DND-41 (cell line): ENCODE measurements around the gene UBAP1.
"Not testable (repeated sequence)": the region's sequence is repeated elsewhere in the genome, so short reads cannot be mapped to it uniquely, and the experiment has no call there.

Experiments used
- ATAC-seq: fragments of 200-7000 bp; cut with Tn5 transposase; 3 replicates; pipeline ENCODE4 v1.9.1; 2021; ENCODE audit warnings: low read depth; ENCODE audit not compliant: insufficient read depth
- DNase-seq: peaks from one replicate; pipeline ENCODE4 v3.0.0-alpha.2; 2020
- H2AFZ ChIP-seq: 2 replicates; pipeline ENCODE4 v1.6.0; 2012; ENCODE audit warnings: low read depth, low read length
- H3K27ac ChIP-seq: 2 replicates; pipeline ENCODE4 v1.5.1; 2012; ENCODE audit warnings: low read length, inconsistent platforms
- H3K27me3 ChIP-seq: fragments of 200-600 bp; sonication (generic); 2 replicates; pipeline ENCODE4 v1.6.0; 2012; ENCODE audit warnings: low read length, mild to moderate bottlenecking, inconsistent platforms; ENCODE audit not compliant: insufficient read depth, poor library complexity
- H3K36me3 ChIP-seq: 2 replicates; pipeline ENCODE4 v1.5.1; 2012; ENCODE audit warnings: low read length, inconsistent platforms; ENCODE audit not compliant: insufficient read depth
- H3K4me1 ChIP-seq: 2 replicates; pipeline ENCODE4 v1.5.1; 2012; ENCODE audit warnings: mild to moderate bottlenecking, low read length; ENCODE audit not compliant: insufficient read depth
- H3K4me2 ChIP-seq: 2 replicates; pipeline ENCODE4 v1.6.0; 2012; ENCODE audit warnings: mild to moderate bottlenecking, moderate library complexity, low read length, inconsistent platforms; ENCODE audit not compliant: insufficient read depth
- H3K4me3 ChIP-seq, 2 experiments: fragments of 200-600 bp in 1 of 2; shearing (Covaris generic) in 1 of 2; 2 replicates each; pipeline ENCODE4 v1.5.1; 2012 to 2016; ENCODE audit warnings: inconsistent platforms in 2 of 2, low read length in 2 of 2, mild to moderate bottlenecking in 2 of 2, low read depth in 1 of 2, moderate library complexity in 1 of 2
- H3K79me2 ChIP-seq: 2 replicates; pipeline ENCODE4 v1.6.0; 2012; ENCODE audit warnings: low read length, inconsistent platforms; ENCODE audit not compliant: insufficient read depth
- H3K9ac ChIP-seq: 2 replicates; pipeline ENCODE4 v1.6.0; 2012; ENCODE audit warnings: low read depth, mild to moderate bottlenecking, inconsistent platforms, low read length, moderate library complexity
- H3K9me3 ChIP-seq: 2 replicates; pipeline ENCODE4 v1.5.1; 2012; ENCODE audit warnings: low read length, moderate library complexity, mild to moderate bottlenecking, inconsistent platforms; ENCODE audit not compliant: insufficient read depth, severe bottlenecking
- H4K20me1 ChIP-seq: 2 replicates; pipeline ENCODE4 v1.6.0; 2012; ENCODE audit warnings: low read length; ENCODE audit not compliant: insufficient read depth
- EZH2 ChIP-seq: IDR thresholded peaks from 3 replicates; pipeline ENCODE4 v1.6.1; 2012; ENCODE audit warnings: borderline replicate concordance, low read depth, mild to moderate bottlenecking, moderate library complexity, low read length, inconsistent platforms; ENCODE audit not compliant: severe bottlenecking
- TF ChIP-seq, protein P1 (sequence below): IDR thresholded peaks from 2 replicates; pipeline ENCODE4 v1.5.1; 2012; ENCODE audit warnings: borderline replicate concordance, low read length, moderate library complexity, mild to moderate bottlenecking; ENCODE audit not compliant: poor library complexity, severe bottlenecking; ENCODE audit errors: extremely low read depth

UBAP1 gene

DNA sequence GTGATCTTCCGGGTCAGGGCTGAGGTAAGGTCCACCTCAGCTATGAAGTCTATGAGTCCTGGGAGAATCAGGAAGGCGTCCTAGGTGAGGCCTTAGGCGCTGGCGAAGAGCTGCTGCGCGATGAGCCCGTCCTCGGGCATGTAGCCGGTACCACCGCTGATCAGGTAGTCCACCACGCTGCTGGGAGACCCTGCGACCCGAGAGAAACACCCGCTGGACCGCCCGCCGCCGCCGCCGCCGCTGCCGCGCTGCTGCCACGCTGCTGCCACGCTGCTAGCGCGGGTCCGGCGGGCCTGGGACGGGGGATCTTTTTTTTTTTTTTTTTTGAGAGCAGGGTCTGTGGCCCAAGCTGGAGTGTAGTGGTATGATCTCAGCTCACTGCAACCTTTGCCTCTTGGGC, 44.3 kb upstream of the UBAP1 start:
- Histone ChIP-seq H3K4me3 (no peak overlapping the region), H2AFZ (no peak overlapping the region), H4K20me1 (no peaks in the 10 kb centered on the region), H3K79me2 (no peaks in the 10 kb centered on the region), H3K36me3 (no peaks in the 10 kb centered on the region), H3K9me3 (no peaks in the 10 kb centered on the region), H3K4me2 (no peak overlapping the region), H3K27ac (no peak overlapping the region), H3K4me1 (no peaks in the 10 kb centered on the region), H3K9ac (no peak overlapping the region), H3K27me3 (no peaks in the 10 kb centered on the region)
- no peak for TF ChIP-seq EZH2
- TF ChIP-seq, protein P1, sequence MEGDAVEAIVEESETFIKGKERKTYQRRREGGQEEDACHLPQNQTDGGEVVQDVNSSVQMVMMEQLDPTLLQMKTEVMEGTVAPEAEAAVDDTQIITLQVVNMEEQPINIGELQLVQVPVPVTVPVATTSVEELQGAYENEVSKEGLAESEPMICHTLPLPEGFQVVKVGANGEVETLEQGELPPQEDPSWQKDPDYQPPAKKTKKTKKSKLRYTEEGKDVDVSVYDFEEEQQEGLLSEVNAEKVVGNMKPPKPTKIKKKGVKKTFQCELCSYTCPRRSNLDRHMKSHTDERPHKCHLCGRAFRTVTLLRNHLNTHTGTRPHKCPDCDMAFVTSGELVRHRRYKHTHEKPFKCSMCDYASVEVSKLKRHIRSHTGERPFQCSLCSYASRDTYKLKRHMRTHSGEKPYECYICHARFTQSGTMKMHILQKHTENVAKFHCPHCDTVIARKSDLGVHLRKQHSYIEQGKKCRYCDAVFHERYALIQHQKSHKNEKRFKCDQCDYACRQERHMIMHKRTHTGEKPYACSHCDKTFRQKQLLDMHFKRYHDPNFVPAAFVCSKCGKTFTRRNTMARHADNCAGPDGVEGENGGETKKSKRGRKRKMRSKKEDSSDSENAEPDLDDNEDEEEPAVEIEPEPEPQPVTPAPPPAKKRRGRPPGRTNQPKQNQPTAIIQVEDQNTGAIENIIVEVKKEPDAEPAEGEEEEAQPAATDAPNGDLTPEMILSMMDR = no peak
- ATAC-seq = no peak
- no peak for DNase-seq

DNA sequence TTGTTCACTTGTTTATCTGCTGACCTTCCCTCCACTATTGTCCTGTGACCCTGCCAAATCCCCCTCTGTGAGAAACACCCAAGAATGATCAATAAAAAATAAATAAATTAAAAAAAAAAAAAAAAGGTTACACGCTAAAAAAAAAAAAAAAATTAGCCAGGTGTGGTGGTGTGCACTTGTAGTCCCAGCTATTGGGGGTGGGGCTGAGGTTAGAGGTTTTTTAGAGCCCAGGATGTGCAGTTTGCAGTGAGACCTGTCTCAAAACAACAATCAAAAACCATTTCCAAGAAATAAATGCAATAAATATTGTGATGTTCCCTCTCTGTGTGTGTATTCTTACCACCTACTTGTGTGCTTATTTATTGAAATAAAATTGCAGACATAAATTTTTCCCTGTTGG, 40.2 kb upstream of the UBAP1 start:
- H3K4me1 ChIP-seq, H3K4me2 ChIP-seq, H3K36me3 ChIP-seq, H3K27me3 ChIP-seq, H3K27ac ChIP-seq, DNase-seq, H3K79me2 ChIP-seq, ATAC-seq, H4K20me1 ChIP-seq, H2AFZ ChIP-seq, H3K4me3 ChIP-seq, H3K9ac ChIP-seq, H3K9me3 ChIP-seq: not testable (repeated sequence)

DNA sequence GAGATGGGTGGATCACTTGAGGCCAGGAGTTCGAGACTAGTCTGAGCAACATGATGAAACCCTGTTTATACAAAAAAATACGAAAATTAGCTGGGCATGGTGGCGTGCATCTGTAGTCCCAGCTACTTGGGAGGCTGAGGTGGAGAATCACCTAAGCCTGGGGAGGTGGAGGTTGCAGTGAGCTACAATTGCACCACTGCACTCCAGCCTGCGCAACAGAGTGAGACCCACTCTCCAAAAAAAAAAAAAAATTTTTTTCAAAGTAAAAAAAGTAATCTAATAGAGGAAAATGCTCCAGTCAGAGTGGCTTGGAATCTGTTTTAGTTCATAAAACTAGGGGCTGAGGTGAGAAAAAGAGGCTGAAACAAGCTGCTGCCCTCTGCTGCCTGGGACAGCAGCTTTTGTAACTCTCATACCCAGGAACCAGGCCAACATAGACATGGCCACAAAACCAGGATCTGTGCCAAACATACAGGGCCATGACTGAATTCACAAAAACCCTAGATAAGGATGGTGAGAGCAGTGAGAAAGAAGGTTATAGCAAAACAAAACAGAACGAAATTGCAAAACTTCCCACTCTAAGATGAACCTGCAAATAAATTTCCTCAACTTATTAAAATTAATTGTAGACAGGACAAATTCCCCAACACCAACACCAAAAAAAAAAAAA, 39.2 kb upstream of the UBAP1 start:
- H2AFZ ChIP-seq = no peak overlapping the region
- no peaks in the 10 kb centered on the region for H3K27me3 ChIP-seq
- H3K4me3 ChIP-seq = no peak overlapping the region
- H3K9me3 ChIP-seq = no peaks in the 10 kb centered on the region
- H3K9ac ChIP-seq = no peak overlapping the region
- no peaks in the 10 kb centered on the region for H3K4me1 ChIP-seq
- no peaks in the 10 kb centered on the region for H4K20me1 ChIP-seq
- no peak overlapping the region for H3K4me2 ChIP-seq
- H3K27ac ChIP-seq = no peak overlapping the region
- no peak; the same call in 2 of the 3 replicates for ATAC-seq
- DNase-seq = no peak
- H3K36me3 ChIP-seq = no peaks in the 10 kb centered on the region
- H3K79me2 ChIP-seq = no peaks in the 10 kb centered on the region
- TF ChIP-seq EZH2 = no peak
- TF ChIP-seq, protein P1 = no peak

DNA sequence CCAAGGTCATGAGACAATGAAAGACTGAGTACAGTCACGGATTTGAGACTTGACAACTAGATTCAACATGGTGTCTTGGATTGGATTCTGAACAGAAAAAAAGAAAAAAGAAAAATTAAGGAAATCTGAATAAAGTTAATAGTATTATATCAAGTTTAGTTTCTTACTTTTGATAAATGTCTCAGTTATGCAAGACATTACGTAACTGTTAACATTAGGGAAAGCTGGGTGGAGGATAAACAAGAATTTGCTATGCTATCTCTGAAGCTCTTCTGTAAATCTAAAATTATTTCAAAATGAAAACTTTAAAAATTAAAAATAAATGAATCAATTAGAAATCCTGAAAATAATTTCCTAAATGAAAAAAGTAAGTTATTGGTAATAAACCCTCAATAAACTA, 38.0 kb upstream of the UBAP1 start:
- TF ChIP-seq, protein P1 = no peak
- TF ChIP-seq EZH2 = no peak
- Histone ChIP-seq H3K4me3 (no peak overlapping the region), H3K79me2 (no peaks in the 10 kb centered on the region), H3K36me3 (no peaks in the 10 kb centered on the region), H3K9me3 (no peaks in the 10 kb centered on the region), H3K4me2 (no peak overlapping the region), H3K27me3 (no peaks in the 10 kb centered on the region), H3K4me1 (no peaks in the 10 kb centered on the region), H4K20me1 (no peaks in the 10 kb centered on the region), H3K27ac (no peak overlapping the region), H3K9ac (no peak overlapping the region), H2AFZ (no peak overlapping the region)
- no peak for ATAC-seq
- DNase-seq = no peak
